SU-DHL-6 (cell line): ENCODE results near the gene NAV2.

Experiments
- H2AFZ ChIP-seq: fragments of 200-600 bp; sonication (generic); 2 replicates; pipeline ENCODE4 v1.6.1; 2014; ENCODE audit warnings: low read depth, mild to moderate bottlenecking, moderate library complexity, mixed read lengths, antibody characterized with exemption, low read length; ENCODE audit not compliant: severe bottlenecking
- H3F3A ChIP-seq: fragments of 200-600 bp; shearing (Covaris generic); 2 replicates; pipeline ENCODE4 v1.6.0; 2016; ENCODE audit warnings: antibody characterized with exemption, mild to moderate bottlenecking; ENCODE audit not compliant: insufficient read depth
- H3K27ac ChIP-seq: fragments of 200-600 bp; sonication (generic); 2 replicates; pipeline ENCODE4 v1.5.1; 2016; ENCODE audit warnings: low read depth, mild to moderate bottlenecking, low read length, moderate library complexity, mixed read lengths
- H3K27me3 ChIP-seq: fragments of 200-600 bp; sonication (generic), shearing (Covaris generic); 2 replicates; pipeline ENCODE4 v1.6.0; 2014; ENCODE audit warnings: mild to moderate bottlenecking, low read length
- H3K36me3 ChIP-seq: fragments of 200-600 bp; sonication (generic); 2 replicates; pipeline ENCODE4 v1.6.1; 2014; ENCODE audit warnings: mild to moderate bottlenecking, low read length, mixed read lengths
- H3K4me2 ChIP-seq: fragments of 300-600, 200-600 bp; shearing (Covaris generic), sonication (generic); 2 replicates; pipeline ENCODE4 v1.6.0; 2014; ENCODE audit warnings: low read length, low read depth, mild to moderate bottlenecking; ENCODE audit not compliant: poor library complexity, severe bottlenecking
- H3K4me3 ChIP-seq: fragments of 200-600 bp; sonication (generic); 2 replicates; pipeline ENCODE4 v1.5.1; 2014; ENCODE audit warnings: antibody characterized with exemption, low read length, mild to moderate bottlenecking, mixed read lengths; ENCODE audit not compliant: insufficient read depth, poor library complexity, severe bottlenecking
- H3K79me2 ChIP-seq: fragments of 200-600 bp; sonication (generic); 2 replicates; pipeline ENCODE4 v1.6.1; 2014; ENCODE audit warnings: mild to moderate bottlenecking, low read length, moderate library complexity; ENCODE audit not compliant: insufficient read depth
- H3K9ac ChIP-seq: fragments of 200-600 bp; sonication (generic); 2 replicates; pipeline ENCODE4 v1.7.0; 2014; ENCODE audit warnings: mild to moderate bottlenecking, low read length
- H3K9me2 ChIP-seq: fragments of 200-600 bp; sonication (generic); replicated peaks from 2 replicates; pipeline ENCODE4 v1.6.1; 2014; ENCODE audit warnings: low read length; ENCODE audit not compliant: insufficient read depth
- H3K9me3 ChIP-seq: fragments of 200-600 bp; sonication (generic); 2 replicates; pipeline ENCODE4 v1.6.1; 2014; ENCODE audit warnings: low read length, mixed read lengths; ENCODE audit not compliant: insufficient read depth
- H4K20me1 ChIP-seq: fragments of 200-600 bp; sonication (generic); 2 replicates; pipeline ENCODE4 v1.6.1; 2014; ENCODE audit warnings: low read depth, mild to moderate bottlenecking, antibody characterized with exemption, low read length, moderate library complexity, mixed read lengths
- EZH2phosphoT487 ChIP-seq: fragments of 200-600 bp; sonication (generic), shearing (Covaris generic); conservative IDR thresholded peaks from 2 replicates; pipeline ENCODE4 v1.6.1; 2018; ENCODE audit warnings: mild to moderate bottlenecking, antibody characterized with exemption, low read length, moderate library complexity, mixed read lengths
- TF ChIP-seq, protein P1 (sequence below): fragments of 200-600 bp; sonication (generic); IDR thresholded peaks from one replicate; pipeline ENCODE4 v1.5.1; 2017; ENCODE audit warnings: antibody characterized with exemption, mild to moderate bottlenecking, low read length, moderate library complexity; ENCODE audit not compliant: insufficient read depth, poor library complexity, severe bottlenecking

Gene NAV2

DNA sequence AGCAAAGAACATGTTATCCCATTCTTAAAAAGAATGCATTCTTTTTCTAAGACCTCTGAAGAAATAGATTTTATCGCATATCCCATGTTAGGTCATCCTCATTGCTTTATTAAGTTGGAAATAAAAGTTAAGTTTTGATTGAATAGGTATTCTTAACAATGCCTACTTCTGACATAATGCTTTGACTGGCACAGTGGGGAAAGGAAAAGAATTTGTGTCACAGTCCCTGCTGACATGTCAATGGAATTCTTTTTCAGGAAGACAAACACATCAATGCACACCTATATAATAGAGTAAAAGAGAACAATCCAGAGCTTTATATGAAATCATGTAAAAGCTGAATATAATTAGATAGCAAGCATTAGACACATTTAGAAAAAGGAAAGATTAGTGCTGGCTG is 341.9 kb downstream of the NAV2 start:
- Histone ChIP-seq H3K9me3 (no peaks in the 10 kb centered on the region), H3F3A (no peaks in the 10 kb centered on the region), H3K79me2 (no peaks in the 10 kb centered on the region), H3K9me2 (no peaks in the 10 kb centered on the region), H3K9ac (no peak overlapping the region), H3K36me3 (no peaks in the 10 kb centered on the region), H4K20me1 (no peaks in the 10 kb centered on the region), H3K4me2 (no peak overlapping the region), H3K27me3 (no peaks in the 10 kb centered on the region), H3K4me3 (no peak overlapping the region), H3K27ac (no peak overlapping the region), H2AFZ (no peak overlapping the region)
- TF ChIP-seq, protein P1, sequence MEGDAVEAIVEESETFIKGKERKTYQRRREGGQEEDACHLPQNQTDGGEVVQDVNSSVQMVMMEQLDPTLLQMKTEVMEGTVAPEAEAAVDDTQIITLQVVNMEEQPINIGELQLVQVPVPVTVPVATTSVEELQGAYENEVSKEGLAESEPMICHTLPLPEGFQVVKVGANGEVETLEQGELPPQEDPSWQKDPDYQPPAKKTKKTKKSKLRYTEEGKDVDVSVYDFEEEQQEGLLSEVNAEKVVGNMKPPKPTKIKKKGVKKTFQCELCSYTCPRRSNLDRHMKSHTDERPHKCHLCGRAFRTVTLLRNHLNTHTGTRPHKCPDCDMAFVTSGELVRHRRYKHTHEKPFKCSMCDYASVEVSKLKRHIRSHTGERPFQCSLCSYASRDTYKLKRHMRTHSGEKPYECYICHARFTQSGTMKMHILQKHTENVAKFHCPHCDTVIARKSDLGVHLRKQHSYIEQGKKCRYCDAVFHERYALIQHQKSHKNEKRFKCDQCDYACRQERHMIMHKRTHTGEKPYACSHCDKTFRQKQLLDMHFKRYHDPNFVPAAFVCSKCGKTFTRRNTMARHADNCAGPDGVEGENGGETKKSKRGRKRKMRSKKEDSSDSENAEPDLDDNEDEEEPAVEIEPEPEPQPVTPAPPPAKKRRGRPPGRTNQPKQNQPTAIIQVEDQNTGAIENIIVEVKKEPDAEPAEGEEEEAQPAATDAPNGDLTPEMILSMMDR, result no peak
- no peak for TF ChIP-seq EZH2phosphoT487

DNA sequence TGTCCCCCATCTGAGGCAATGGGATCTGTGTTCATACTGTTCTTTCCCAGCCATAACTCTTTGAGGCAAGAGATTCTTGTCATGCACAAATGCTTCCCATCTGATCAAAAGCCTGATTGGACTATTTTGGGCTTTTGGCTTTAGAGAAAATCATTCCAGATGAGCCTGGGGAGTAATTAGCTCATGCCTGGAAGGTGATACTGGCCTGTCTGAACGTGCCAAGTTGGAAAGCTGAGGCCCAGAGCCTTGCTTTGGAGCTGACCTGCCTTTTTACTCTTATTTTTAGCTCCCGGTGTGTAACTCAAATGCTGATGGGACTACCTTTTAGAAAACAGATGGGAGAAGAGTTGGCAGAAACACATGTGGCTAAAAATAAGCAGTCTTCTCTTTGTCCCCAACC is 342.7 kb downstream of the NAV2 start:
- Histone ChIP-seq H2AFZ (no peak overlapping the region), H3K9ac (no peak overlapping the region), H3K9me2 (no peaks in the 10 kb centered on the region), H3K4me3 (no peak overlapping the region), H3K9me3 (no peaks in the 10 kb centered on the region), H3K36me3 (no peaks in the 10 kb centered on the region), H3K4me2 (no peak overlapping the region), H3K79me2 (no peaks in the 10 kb centered on the region), H3K27ac (no peak overlapping the region), H4K20me1 (no peaks in the 10 kb centered on the region), H3K27me3 (no peaks in the 10 kb centered on the region), H3F3A (no peaks in the 10 kb centered on the region)
- TF ChIP-seq, protein P1, result no peak
- TF ChIP-seq EZH2phosphoT487, result no peak

DNA sequence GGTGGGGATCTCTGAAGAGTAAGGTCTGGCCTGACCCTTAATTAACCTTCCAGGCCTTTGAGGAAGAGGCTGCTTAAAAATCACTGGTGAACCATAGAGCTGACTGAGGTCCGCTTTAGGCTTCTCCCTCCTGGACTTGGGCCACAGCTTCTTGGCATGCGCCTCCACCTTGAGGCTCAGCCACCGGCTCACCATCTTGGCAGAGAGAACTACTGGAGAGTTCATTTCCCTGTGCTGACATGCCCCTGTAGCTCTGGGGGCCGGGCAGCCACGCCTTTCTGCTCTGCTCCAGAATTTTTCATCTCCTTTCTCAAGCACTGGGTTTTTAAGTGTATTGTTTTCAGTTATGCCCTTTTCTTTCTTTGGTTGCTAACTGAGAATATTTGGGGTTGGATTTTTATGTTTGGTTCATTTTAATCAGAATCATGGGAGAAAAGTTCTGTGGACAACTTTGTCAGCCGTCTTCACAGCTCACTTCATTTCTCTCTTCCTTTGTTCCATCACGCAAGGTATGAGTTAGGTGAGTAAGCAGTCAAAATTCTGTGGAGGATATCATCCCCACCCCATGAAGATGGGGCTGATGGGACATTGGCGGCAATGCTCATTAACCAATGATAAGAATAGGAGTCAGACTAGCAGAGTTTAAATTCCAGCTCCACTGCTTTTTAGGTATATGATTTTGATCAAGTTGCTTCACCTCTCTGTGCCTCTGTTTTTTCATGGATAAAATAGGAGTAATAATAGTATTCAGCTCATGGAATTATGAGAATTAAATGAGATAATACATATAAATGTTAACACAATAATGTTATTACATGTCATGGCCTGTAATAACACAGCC is 343.7 kb downstream of the NAV2 start:
- Histone ChIP-seq H3K9me3 (no peaks in the 10 kb centered on the region), H3K4me2 (no peak overlapping the region), H3K27me3 (no peaks in the 10 kb centered on the region), H3K9ac (no peak overlapping the region), H3K27ac (no peak overlapping the region), H3F3A (no peaks in the 10 kb centered on the region), H3K79me2 (no peaks in the 10 kb centered on the region), H3K9me2 (no peaks in the 10 kb centered on the region), H4K20me1 (no peaks in the 10 kb centered on the region), H2AFZ (no peak overlapping the region), H3K36me3 (no peaks in the 10 kb centered on the region), H3K4me3 (no peak overlapping the region)
- TF ChIP-seq, protein P1, result no peak
- TF ChIP-seq EZH2phosphoT487, result no peak
